ENCODE measurements around the gene IFNA5.

The IFNA5 gene

DNA sequence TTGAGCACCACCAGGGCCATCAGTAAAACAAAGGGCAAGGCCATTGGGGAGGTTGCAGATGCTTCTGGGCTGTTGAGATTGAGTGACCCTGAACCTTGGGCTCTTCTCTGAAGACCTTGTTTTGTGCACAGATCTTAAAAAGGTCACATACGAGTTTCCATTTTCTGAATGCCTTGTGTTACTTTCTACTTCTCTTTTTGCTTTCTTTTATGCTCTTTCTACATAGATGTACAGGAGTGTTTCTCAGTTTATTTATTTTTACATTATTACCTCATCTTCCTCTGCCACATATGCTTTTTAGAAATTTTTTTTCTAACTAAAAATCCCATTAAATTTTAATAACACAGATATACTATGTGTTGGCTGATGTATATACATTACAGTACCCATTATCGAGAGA lies at the start of gene IFNA5:
IFNA5 (minus strand) TSS at position 101 of the 400 bp plus-strand sequence; CDS start at position 44, 57 bp downstream.
- DNase-seq: no peak

DNA sequence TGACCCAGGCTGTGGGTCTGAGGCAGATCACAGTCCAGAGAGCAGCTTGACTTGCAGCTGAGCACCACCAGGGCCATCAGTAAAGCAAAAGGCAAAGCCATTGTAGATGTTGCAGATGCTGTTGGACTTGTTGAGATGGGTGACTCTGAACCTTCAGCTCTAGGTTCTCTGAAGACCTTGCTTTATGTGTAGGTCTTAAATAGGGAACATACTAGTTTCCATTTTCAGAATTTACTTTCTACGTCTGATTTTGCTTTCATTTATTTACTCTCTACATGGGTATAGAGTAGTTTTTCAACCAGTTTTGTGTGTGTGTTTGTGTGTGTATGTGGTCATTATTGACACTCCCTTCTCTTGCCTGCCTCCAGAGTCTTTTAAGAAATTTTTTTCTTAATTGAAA lies 45.7 kb upstream of the IFNA5 start, which contains the start of gene IFNA6:
IFNA6 (minus strand) TSS at position 101 of the 400 bp plus-strand sequence; CDS start at position 101, 0 bp downstream.
- no peak for DNase-seq

DNA sequence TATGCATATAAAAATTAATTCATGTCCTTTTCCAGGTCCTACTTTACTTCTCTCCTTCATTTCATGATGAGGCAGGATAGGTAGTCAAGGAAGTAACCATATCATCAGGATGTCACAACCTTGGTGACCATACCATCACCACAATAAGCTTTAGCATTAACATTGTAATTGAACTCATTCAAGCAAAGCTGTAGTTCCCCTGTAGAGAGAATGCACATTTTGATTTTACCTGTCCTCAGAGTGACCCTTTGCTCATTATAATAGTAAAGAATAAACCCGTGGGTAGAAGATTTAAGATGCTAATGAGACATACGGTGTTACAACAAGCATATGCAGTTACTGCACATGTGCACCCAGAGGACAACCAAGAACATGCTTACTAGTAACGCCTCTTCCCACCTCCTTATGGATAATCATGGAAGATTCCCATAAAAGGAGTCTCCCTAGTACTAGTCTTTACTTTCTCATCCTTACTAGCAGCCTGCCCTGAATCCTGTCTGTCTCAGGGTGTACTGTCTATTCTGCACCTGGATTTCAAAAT lies 43.4 kb upstream of the IFNA5 start:
- no peak for DNase-seq

DNA sequence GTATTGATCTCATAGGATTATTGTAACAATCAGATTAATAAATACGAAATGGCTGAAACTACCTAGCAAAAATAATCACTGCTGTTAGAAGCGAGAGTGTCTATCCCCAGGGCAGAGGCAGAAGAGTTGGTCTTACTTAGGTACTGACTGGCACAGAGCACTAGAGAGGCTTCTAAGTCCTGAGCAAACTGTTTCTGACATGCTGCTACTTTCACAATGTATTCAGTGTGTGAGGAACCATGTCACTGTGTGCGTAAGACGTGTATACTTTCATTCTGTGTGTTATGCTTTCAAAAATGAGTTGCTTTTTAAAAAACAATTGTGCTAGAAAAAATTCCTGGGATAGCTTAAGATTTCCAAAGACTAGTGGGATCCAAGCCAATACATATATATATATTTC lies 35.6 kb upstream of the IFNA5 start:
- no peak for DNase-seq

- no peak for DNase-seq
Measured at GRCh38 chr9:21336457-21336856, 31.3 kb upstream of the IFNA5 start.

DNA sequence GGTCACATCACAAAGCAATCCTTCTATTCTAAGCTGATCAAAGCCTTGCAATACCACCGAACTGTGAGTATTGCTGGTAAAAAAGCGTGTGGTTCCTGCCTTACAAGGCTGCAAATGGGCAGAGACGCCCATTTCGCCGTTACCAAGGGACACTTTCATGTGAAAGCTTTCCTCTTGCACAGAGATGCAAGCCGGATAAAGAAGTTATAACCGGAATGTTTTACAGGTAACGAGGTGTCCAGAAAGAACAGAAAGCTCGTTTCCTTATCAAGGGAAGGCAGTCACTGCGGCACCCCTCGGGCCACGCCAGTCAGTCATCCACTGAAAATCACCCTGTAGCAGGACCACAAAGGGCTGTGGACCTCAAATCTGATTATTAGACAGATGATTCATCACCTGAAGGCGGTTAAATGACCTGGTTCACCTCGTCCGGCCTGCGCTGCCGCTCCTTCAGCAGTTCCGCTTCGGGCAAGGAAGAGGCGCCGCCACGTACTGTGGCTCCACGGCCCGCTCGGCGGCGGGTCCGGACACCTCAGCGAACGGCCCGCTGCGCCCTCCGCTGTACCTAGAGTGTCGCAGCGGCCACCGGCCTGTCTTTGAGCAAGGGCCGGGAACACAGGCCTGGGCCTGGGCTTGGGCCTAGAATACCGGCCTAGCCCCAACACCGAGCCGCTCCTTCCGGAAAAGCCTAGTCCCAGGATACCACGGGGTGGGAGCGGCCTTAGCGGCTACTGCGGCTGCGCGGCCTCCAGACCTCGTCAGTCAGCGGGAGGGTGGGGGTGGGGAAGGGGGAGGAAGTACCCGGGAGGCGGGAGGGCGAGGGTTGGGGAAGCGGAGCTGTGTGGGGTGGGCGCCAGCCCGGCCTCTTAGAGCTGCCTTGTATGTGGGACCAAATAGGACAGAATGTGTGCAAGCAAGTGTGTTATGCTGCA lies 29.9 kb upstream of the IFNA5 start, which contains the start of gene KLHL9:
KLHL9 (minus strand) TSS at position 704 of the 932 bp plus-strand sequence; CDS start at position 159, 545 bp downstream.
- peak; percentile 91 for DNase-seq

- DNase-seq: no peak
Measured at GRCh38 chr9:21333226-21333625, 28.1 kb upstream of the IFNA5 start.

- DNase-seq: no peak
Measured at GRCh38 chr9:21331676-21332402, 26.7 kb upstream of the IFNA5 start.

- DNase-seq: peak; percentile 61
Measured at GRCh38 chr9:21326526-21327139, 21.5 kb upstream of the IFNA5 start.

GRCh38 chr9:21324047-21324446 lies 18.9 kb upstream of the IFNA5 start:
- no peak for DNase-seq

GRCh38 chr9:21322911-21323461 lies 17.9 kb upstream of the IFNA5 start:
- no peak for DNase-seq

DNA sequence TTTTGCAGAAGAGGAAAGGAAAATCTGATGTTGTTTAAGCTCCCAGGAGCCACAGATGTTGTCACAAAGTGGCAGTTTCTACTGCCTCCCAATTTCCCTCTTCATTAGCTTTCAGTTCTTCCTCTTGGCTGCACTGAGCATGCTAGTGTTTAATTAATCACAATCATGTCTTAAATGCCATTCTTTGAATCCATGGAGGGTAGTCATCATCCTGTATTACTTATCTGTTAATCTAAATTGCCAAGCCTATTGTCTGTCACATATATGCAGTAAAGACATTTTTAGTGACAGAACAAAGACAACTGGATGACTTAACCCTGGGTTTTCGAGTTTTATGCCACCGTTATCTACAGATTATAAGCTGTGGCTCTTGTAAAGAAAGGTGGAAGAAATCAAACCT lies 15.4 kb upstream of the IFNA5 start:
- DNase-seq: no peak

DNA sequence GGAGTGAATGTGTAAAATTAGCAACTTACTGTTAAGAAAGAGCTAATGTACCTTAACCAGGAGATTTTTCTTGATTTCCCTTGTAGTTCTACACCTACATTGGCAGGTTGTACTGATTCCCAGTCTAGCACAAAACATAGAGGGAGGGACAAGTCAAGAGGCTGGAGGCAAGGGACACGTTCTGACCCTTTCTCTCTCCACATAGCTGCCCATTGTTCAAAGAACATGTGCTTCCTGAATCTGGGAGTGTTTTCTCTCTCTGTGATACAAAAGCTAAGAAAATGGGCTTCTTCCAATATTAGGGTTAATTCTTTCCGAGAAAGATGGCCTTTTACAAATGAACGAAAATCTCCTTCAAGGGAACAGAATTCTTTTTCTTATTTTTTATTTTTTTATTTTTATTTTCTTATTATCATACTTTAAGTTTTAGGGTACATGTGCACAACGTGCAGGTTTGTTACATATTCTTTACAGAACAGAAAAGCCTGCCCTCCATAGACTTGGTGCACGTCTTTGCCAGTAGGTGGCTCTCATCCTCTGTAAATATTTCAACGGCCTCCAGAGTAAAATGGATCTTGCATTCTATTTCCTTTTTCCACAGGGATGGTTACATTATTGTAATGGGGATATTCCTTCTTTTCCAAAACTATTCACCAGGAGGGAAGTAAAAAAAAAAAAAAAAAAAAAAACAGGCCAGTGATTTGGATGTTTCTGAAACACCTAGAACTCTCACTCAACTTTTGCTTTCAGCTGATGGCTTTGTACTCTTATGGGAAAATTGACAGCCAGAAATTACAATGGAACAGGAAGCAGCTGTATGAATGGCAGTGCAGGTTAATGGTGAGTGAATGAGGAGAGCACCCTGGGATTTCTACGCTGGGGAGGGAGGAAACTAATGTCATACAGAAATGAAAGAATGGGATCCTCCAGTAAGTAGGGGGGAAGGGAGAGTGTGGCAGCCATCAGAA lies 13.1 kb upstream of the IFNA5 start:
- DNase-seq: peak; percentile 43

GRCh38 chr9:21316860-21317259 lies 11.7 kb upstream of the IFNA5 start:
- no peak for DNase-seq

GRCh38 chr9:21316032-21316842 lies 11.1 kb upstream of the IFNA5 start:
- DNase-seq: no peak

DNA sequence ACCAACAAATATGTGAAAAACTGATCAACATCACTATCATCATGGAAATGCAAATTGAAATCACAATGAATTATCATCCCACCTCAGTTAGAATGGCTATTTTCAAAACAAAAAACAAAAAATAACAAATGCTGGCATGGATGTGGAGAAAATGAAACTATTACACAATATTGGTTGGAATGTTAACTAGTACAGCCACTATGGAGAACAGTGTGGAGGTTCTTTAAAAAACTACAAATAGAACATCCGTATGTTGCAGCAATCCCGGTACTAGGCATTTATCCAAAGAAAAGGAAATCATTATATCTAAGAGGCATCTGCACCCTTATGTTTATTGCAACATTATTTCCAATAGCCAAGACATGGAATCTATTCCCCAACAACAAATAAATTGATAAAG lies 9.0 kb upstream of the IFNA5 start:
- DNase-seq: no peak

- no peak for DNase-seq
Measured at GRCh38 chr9:21311889-21312288, 6.8 kb upstream of the IFNA5 start.

- no peak for DNase-seq
Measured at GRCh38 chr9:21295992-21296391, 9.1 kb downstream of the IFNA5 start.

- no peak for DNase-seq
Measured at GRCh38 chr9:21294904-21295538, 10.1 kb downstream of the IFNA5 start.

- DNase-seq: no peak
Measured at GRCh38 chr9:21294364-21294774, 10.7 kb downstream of the IFNA5 start.

All from activated CD4-positive, alpha-beta T cell treated with anti-CD3 and anti-CD28 coated beads, Interleukin-2, amount 50 U/mL, for 16 hours (primary cell).